Esophagus squamous epithelium (tissue), 5 donors: ENCODE results near the gene KCTD2. TPM values are rescaled to one million over a fixed set of nuclear protein-coding genes. Genes with fewer than 3 reads are reported as not detected.

Experiments used
- DNase-seq: peaks from one replicate; lab custom pipeline; 2025; lab: John Stamatoyannopoulos, UW
- H3K27ac ChIP-seq, 4 donors: fragments of 200-600 bp; sonication (generic); one replicate each; pipeline ENCODE4 v1.5.1; 2016 to 2019; ENCODE audit warnings: mild to moderate bottlenecking in 1 of 4
- H3K27me3 ChIP-seq, 4 donors: fragments of 200-600 bp; sonication (generic); 1 replicate in 3 of 4; 2 replicates in 1 of 4; pipeline versions ENCODE4 v1.5.1 to v1.6.0; 2017 to 2021; ENCODE audit warnings: antibody characterized with exemption in 1 of 4
- H3K36me3 ChIP-seq, 3 donors: fragments of 200-600 bp; sonication (generic); one replicate each; pipeline ENCODE4 v1.5.1; 2016 to 2019
- H3K4me1 ChIP-seq, 3 donors: fragments of 200-600 bp; sonication (generic); one replicate each; pipeline ENCODE4 v1.5.1; 2017 to 2019
- H3K4me3 ChIP-seq, 4 donors: fragments of 200-600 bp; sonication (generic); 1 replicate in 3 of 4; 2 replicates in 1 of 4; pipeline ENCODE4 v1.5.1; 2016 to 2019; ENCODE audit warnings: mild to moderate bottlenecking in 2 of 4, moderate library complexity in 1 of 4
- H3K9me3 ChIP-seq, 3 donors: fragments of 200-600 bp; sonication (generic); one replicate each; pipeline ENCODE4 v1.5.1; 2016 to 2019
- CTCF ChIP-seq, 6 experiments: fragments of 450-650 bp in 4 of 6; fragments of 200-600 bp in 2 of 6; sonication (generic) in 2 of 6; IDR thresholded peaks; one replicate each; pipeline ENCODE4 v1.5.1; 2016 to 2019; ENCODE audit warnings: antibody characterized with exemption in 6 of 6, mild to moderate bottlenecking in 4 of 6, moderate library complexity in 4 of 6
- POLR2A ChIP-seq, 4 donors: fragments of 450-650 bp; IDR thresholded peaks; one replicate each; pipeline ENCODE4 v1.6.1; 2017; ENCODE audit warnings: antibody characterized with exemption in 4 of 4, mild to moderate bottlenecking in 4 of 4, moderate library complexity in 3 of 4
- WGBS, 2 donors: methylation state at CpG; one replicate each; pipeline ENCODE4 v1.1.5; 2018; 5-methylcytosine and 5-hydroxymethylcytosine counted together
- intact Hi-C: fragments of 100-400 bp; cut with DNase I; formaldehyde crosslinking; loops from one replicate; pipeline ENCODE4 v1.15.0; 2022
- total RNA-seq, 4 donors: library from RNA; depleted of rRNA; stranded (reverse); fragments of >200 nt; gene quantifications; one replicate each; pipeline ENCODE4 v1.1.0, GENCODE V29; 2016
- donor health status: DM: yes; HTN: yes; CAD: no.

The KCTD2 gene
- total RNA-seq, 4 donors from 2014 or later, result 11.5 to 17.6 (median 14.2) TPM

GRCh38 chr17:75059369-75060345, 12.6 kb downstream of the KCTD2 start:
- no peaks in the 10 kb centered on the region for H3K27me3 ChIP-seq
- no peak overlapping the region for H3K4me3 ChIP-seq
- WGBS, 2 donors, result 67 to 72% methylated on average over 22 to 24 of the region's 25 CpGs
- peaks cover 0 to 16% (median 4%) of the 10 kb centered on the region in 3 donors for H3K4me1 ChIP-seq
- H3K9me3 ChIP-seq, result no peaks in the 10 kb centered on the region
- H3K36me3 ChIP-seq, result peaks cover 13 to 98% (median 30%) of the 10 kb centered on the region in 3 donors
- peak overlapping the region in 3 of 4 donors; percentile 47 to 83 (median 80) for H3K27ac ChIP-seq
- intact Hi-C loops, result no loop called here
- no peak for DNase-seq
- no peak for TF ChIP-seq POLR2A (IDR thresholded peaks at IDR 0.05)
- peak in 5 of 6 experiments; percentile 24 to 41 (median 37) for TF ChIP-seq CTCF (IDR thresholded peaks at IDR 0.05)

GRCh38 chr17:75060434-75061054, 13.5 kb downstream of the KCTD2 start:
- no peak overlapping the region for H3K4me3 ChIP-seq
- no peak for TF ChIP-seq POLR2A (IDR thresholded peaks at IDR 0.05)
- TF ChIP-seq CTCF (IDR thresholded peaks at IDR 0.05), result no peak
- peaks cover 0 to 16% (median 4%) of the 10 kb centered on the region in 3 donors for H3K4me1 ChIP-seq
- no peaks in the 10 kb centered on the region for H3K27me3 ChIP-seq
- H3K36me3 ChIP-seq, result peaks cover 13 to 98% (median 28%) of the 10 kb centered on the region in 3 donors
- peak overlapping the region; percentile 33 to 83 (median 64) for H3K27ac ChIP-seq
- 87 to 91% methylated on average over 20 to 26 of the region's 26 CpGs for WGBS, 2 donors
- no peaks in the 10 kb centered on the region for H3K9me3 ChIP-seq
- intact Hi-C loops, result no loop called here
- no peak for DNase-seq

GRCh38 chr17:75061055-75061438, 14.0 kb downstream of the KCTD2 start:
- no peak for TF ChIP-seq POLR2A (IDR thresholded peaks at IDR 0.05)
- no peak for TF ChIP-seq CTCF (IDR thresholded peaks at IDR 0.05)
- H3K36me3 ChIP-seq, result peaks cover 13 to 95% (median 28%) of the 10 kb centered on the region in 3 donors
- WGBS, 2 donors, result 93 to 96% methylated on average over 10 of the region's 10 CpGs
- H3K4me3 ChIP-seq, result no peak overlapping the region
- H3K27me3 ChIP-seq, result no peaks in the 10 kb centered on the region
- no peak for DNase-seq
- intact Hi-C loops, result no loop called here
- peak overlapping the region in 3 of 4 donors; percentile 21 to 80 (median 47) for H3K27ac ChIP-seq
- no peaks in the 10 kb centered on the region for H3K9me3 ChIP-seq
- peaks cover 0 to 16% (median 4%) of the 10 kb centered on the region in 3 donors for H3K4me1 ChIP-seq

- intact Hi-C loops, result no loop called here
- WGBS, 2 donors, result 78% methylated on average over 7 of the region's 8 CpGs; no CpG with 5 or more reads in 1 of the 2 donors
- Histone ChIP-seq H3K27me3 (no peaks in the 10 kb centered on the region), H3K36me3 (peaks cover 13 to 89% (median 24%) of the 10 kb centered on the region in 3 donors), H3K27ac (peak overlapping the region in 1 of 4 donors; percentile 21), H3K9me3 (no peaks in the 10 kb centered on the region), H3K4me3 (no peak overlapping the region), H3K4me1 (peaks cover 0 to 16% (median 4%) of the 10 kb centered on the region in 3 donors)
- DNase-seq, result no peak
- TF ChIP-seq CTCF (IDR thresholded peaks at IDR 0.05) (no peak), POLR2A (IDR thresholded peaks at IDR 0.05) (no peak)
Observed at GRCh38 chr17:75061618-75062017, 14.6 kb downstream of the KCTD2 start.
